AG04450 (cell line): ENCODE results near the gene DCLK1. TPM values are rescaled to one million over a fixed set of nuclear protein-coding genes. Genes with fewer than 3 reads are reported as not detected.

ENCODE experiments used
- CTCF ChIA-PET: fragments of 300-600, 350-600 bp; formaldehyde crosslinking; extraction: SDS; loops from one replicate; lab custom pipeline; 2022; ENCODE audit warnings: antibody characterized with exemption, inconsistent platforms; lab: Charles Lee
- POLR2A ChIA-PET: fragments of 350-600 bp; formaldehyde crosslinking; extraction: SDS; loops from one replicate; lab custom pipeline; 2021; ENCODE audit warnings: antibody characterized with exemption, inconsistent platforms; lab: Yijun Ruan, JAX
- DNase-seq: peaks from one replicate; pipeline ENCODE4 v3.0.0-alpha.2; 2011; ENCODE audit warnings: low read depth, low spot score
- H3K27ac ChIP-seq: one replicate; pipeline ENCODE4 v1.5.1; 2012; ENCODE audit warnings: low read depth, low read length, control low read depth
- H3K27me3 ChIP-seq: one replicate; pipeline ENCODE4 v1.6.0; 2012; ENCODE audit warnings: low read length; ENCODE audit not compliant: control insufficient read depth, insufficient read depth
- H3K4me3 ChIP-seq: 2 replicates; pipeline ENCODE4 v1.5.1; 2011; ENCODE audit warnings: mild to moderate bottlenecking, low read depth, low read length, control low read depth
- H3K9me3 ChIP-seq: 2 replicates; pipeline ENCODE4 v1.5.1; 2012; ENCODE audit warnings: low read length; ENCODE audit not compliant: control insufficient read depth, insufficient read depth
- polyA plus RNA-seq: library from polyadenylated mRNA; depleted of rRNA; stranded (reverse); fragments of >200 nt; gene quantifications from 2 replicates; pipeline ENCODE4 v1.2.3, GENCODE V29; 2011
- TF ChIP-seq, protein P1 (sequence below): IDR thresholded peaks from 2 replicates; pipeline ENCODE4 v1.5.1; 2011; ENCODE audit warnings: low read depth, low read length, control low read depth, inconsistent platforms

DCLK1 gene
- polyA plus RNA-seq, 1 experiment, result not detected

DNA sequence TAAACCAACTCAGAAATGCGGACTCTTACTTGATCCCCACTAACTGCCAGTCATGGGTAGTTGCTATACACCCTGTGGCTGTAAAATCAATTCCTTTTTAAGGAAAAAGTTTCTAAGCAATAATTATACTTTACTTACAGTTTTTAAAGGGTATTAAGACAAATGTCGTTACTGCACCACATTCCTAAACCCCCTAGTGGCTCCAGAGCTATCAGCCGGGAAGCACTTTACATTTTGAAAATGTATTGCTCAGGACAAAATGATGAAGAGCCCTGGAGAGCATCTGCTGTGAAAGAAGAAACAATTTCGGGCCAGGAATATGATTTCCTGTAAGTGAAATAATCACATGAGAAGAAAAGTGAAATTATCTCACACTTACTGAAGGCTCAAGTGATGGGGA, 36.7 kb downstream of the DCLK1 start:
- TF ChIP-seq, protein P1, sequence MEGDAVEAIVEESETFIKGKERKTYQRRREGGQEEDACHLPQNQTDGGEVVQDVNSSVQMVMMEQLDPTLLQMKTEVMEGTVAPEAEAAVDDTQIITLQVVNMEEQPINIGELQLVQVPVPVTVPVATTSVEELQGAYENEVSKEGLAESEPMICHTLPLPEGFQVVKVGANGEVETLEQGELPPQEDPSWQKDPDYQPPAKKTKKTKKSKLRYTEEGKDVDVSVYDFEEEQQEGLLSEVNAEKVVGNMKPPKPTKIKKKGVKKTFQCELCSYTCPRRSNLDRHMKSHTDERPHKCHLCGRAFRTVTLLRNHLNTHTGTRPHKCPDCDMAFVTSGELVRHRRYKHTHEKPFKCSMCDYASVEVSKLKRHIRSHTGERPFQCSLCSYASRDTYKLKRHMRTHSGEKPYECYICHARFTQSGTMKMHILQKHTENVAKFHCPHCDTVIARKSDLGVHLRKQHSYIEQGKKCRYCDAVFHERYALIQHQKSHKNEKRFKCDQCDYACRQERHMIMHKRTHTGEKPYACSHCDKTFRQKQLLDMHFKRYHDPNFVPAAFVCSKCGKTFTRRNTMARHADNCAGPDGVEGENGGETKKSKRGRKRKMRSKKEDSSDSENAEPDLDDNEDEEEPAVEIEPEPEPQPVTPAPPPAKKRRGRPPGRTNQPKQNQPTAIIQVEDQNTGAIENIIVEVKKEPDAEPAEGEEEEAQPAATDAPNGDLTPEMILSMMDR, result no peak
- no peak for DNase-seq
- H3K27me3 ChIP-seq, result no peaks in the 10 kb centered on the region
- no peak overlapping the region for H3K4me3 ChIP-seq
- ChIA-PET POLR2A (no interaction called here), CTCF (no interaction called here)
- no peaks in the 10 kb centered on the region for H3K9me3 ChIP-seq
- H3K27ac ChIP-seq, result no peak overlapping the region

DNA sequence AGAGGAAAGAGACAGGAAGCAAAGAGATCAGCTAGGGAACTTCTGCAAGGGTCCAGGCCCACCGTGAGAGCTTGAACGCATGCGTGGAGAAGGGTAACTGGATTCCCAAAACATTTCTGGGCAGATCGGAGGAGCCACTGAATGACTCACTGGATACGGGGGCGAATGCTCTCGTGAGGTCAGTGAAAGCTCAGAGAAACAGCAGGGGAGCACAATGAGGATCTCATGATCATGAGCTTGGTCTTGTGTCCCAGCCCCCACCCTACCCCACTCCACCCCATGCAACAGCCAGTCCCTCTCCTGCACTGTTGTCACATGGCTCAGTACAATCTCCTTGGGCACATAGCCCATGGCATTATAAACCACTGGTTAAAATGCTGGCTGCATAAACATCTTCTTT, 40.6 kb downstream of the DCLK1 start:
- DNase-seq, result no peak
- Histone ChIP-seq H3K27ac (no peak overlapping the region), H3K27me3 (no peaks in the 10 kb centered on the region), H3K4me3 (no peak overlapping the region), H3K9me3 (no peaks in the 10 kb centered on the region)
- CTCF ChIA-PET, result no interaction called here
- POLR2A ChIA-PET, result no interaction called here
- TF ChIP-seq, protein P1, result no peak

DNA sequence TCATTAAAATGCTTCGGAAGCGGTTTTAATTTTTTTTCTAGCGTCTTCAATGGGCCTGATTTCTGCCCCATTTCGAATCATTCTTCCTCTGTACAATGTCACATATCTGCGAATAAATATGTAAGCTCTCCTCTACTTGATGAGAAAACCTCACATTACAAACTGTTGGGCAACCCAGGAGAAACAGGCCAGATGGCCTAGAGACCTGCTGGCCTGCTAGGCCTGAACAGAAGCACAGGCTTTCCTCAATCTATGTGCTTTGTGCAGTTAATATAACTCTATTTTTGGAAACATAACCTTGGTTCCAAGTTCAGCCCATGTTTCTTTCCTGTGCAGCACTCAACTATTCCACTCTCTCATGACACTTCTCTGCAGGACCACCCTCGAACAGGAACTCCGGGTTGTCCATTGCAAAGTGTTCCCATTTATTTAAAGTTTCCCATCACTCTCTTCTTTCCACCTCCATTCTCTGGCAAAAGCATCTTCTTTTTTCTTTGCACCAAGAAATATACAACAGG, 42.0 kb downstream of the DCLK1 start:
- ChIA-PET CTCF (interaction anchor here (0.7 kb wide), 1 partner anchor 141 kb away, joined by 3 read pairs; no protein-coding TSS in a partner anchor), POLR2A (no interaction called here)
- H3K27ac ChIP-seq, result no peak overlapping the region
- TF ChIP-seq, protein P1, result no peak
- H3K4me3 ChIP-seq, result no peak overlapping the region
- no peak for DNase-seq
- no peaks in the 10 kb centered on the region for H3K27me3 ChIP-seq
- no peaks in the 10 kb centered on the region for H3K9me3 ChIP-seq

DNA sequence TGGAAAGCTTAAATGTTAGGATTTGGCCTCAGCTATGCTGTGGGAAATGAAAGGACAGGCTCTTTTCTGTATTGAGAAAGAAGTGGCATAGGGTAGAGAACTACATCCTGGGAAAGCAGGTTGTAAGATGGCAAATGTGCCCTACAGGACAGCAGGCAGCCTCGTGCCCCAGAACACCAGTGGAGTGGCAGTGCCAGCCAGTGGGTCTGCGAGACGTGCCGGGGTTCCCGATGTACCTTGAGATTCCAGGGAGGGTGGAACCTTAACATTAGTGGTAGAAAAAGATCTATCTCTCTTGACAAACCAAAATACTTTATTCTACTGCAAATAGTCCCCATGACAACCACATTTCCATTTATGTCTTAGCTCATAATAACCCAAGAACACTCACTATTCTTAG, 42.7 kb downstream of the DCLK1 start:
- TF ChIP-seq, protein P1, result no peak
- H3K9me3 ChIP-seq, result no peaks in the 10 kb centered on the region
- no peak overlapping the region for H3K27ac ChIP-seq
- no peaks in the 10 kb centered on the region for H3K27me3 ChIP-seq
- no peak for DNase-seq
- POLR2A ChIA-PET, result no interaction called here
- no peak overlapping the region for H3K4me3 ChIP-seq
- CTCF ChIA-PET, result no interaction called here

DNA sequence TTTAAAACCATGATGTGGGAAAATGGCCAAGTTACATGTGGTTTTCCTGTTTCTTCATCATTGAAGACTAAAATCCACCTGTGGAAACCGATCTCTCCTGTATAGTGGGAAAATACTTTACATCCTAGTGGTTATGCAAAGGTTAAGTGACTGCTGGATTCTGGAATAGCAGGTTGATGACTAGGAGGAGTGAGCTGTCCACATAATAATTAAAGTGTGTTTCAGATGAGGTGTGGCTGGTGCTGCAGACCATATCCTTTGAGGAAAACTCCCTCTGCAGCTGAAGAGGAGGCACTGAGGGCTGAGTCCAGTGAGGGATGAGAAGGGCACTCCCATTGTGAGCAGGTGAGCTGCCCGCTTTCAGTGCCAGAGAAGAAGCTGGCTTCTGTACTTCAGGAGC, 43.2 kb downstream of the DCLK1 start:
- no peak for DNase-seq

More for the DNA sequence above, 43.2 kb downstream of the DCLK1 start:
- Histone ChIP-seq H3K27me3 (no peaks in the 10 kb centered on the region), H3K27ac (no peak overlapping the region), H3K4me3 (no peak overlapping the region), H3K9me3 (no peaks in the 10 kb centered on the region)
- TF ChIP-seq, protein P1, result no peak
- ChIA-PET CTCF (no interaction called here), POLR2A (no interaction called here)
